HG02642 (cell line): ENCODE results near the gene PCSK1N.
"Not testable (repeated sequence)": the region's sequence is repeated elsewhere in the genome, so short reads cannot be mapped to it uniquely, and the experiment has no call there.

Experiments
- ATAC-seq: cut with Tn5 transposase; IDR thresholded peaks from one replicate; pipeline ENCODE4 v1.9.1; 2021; ENCODE audit warnings: mild to moderate bottlenecking; ENCODE audit not compliant: unreplicated experiment, poor library complexity

Gene PCSK1N, protein sequence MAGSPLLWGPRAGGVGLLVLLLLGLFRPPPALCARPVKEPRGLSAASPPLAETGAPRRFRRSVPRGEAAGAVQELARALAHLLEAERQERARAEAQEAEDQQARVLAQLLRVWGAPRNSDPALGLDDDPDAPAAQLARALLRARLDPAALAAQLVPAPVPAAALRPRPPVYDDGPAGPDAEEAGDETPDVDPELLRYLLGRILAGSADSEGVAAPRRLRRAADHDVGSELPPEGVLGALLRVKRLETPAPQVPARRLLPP

DNA sequence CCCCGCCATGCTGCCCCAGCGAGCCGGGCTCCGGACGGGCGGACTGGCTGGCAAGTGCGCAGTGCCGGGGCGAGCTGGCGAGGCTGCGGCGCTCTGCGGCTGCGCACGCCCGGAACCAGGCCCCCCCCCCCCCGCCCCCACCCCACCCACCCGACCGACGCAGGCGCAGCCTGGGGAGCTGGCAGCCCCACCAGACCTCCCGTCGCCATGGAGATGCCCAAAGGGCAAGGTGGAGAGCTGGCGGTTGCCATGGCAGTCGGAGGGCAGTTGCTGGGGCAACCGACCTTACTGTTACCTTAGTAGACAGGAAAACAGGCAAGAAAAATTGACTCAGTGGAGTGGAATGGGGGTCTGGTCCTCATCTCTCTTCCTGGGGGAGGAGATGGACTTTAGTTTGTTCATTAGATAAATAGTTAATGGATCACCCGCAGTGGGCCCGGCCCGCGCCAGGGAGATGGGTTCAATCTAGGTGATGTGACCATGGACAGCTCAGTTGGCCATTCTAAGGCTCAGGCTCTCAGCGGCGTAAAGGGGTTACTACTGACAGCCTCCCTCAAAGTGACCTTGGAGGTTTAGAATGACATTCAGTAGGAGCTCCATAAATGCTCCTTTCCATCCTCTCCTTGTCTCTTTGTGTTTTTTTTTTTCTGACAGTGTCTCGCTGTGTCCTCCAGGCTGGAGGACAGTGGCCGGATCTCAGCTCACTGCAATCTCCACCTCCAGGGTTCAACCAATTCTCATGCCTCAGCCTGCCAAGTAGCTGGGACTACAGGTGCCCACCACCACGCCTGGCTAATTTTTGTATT, at the start of gene PCSK1N:
PCSK1N (minus strand) TSS at position 87 of the 806 bp plus-strand sequence; CDS start at position 9, 78 bp downstream.
- no peak for ATAC-seq

DNA sequence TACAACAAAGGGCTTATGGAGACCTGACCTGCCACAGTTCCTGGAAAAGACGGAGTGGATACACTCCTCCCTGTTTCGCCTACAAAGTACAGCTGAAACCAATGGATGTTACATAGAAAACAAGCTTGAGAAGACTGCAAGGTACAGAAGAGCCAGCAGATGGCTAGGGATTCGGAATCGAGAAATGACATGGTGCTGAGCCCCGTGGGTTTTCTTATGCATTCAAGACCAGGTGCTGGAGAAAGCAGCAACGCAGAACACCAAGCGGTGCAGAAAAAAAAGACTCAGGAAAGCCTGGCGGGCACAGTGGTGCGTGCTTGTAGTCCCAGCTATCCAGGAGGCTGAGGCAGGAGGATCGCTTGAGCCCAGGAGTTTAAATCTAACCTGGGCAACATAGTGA, 48.3 kb upstream of the PCSK1N start:
- no peak for ATAC-seq

DNA sequence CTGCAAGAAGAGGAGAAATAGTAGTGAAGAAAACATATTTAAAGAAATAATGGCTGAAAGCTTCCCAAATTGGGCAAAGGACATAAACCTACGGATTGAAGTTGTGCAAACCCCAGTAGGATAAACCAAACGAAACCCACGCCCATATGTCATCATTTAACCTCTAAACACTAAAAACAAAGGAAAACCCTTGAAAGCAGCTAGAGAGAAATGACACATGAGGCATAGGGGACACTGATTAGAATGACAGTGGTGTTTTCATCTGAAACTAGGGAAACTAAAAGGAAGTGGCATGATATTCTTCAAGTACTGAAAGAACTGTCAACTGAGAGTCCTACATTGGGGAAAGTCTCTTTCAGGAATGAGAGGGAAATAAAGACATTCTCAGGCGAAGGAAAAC, 41.5 kb upstream of the PCSK1N start:
- ATAC-seq, result not testable (repeated sequence)

DNA sequence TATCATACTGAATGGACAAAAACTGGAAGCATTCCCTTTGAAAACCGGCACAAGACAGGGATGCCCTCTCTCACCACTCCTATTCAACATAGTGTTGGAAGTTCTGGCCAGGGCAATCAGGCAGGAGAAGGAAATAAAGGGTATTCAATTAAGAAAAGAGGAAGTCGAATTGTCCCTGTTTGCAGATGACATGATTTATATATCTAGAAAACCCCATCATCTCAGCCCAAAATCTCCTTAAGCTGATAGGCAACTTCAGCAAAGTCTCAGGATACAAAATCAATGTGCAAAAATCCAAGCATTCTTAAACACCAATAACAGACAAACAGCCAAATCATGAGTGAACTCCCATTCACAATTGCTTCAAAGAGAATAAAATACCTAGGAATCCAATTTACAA, 36.6 kb upstream of the PCSK1N start:
- not testable (repeated sequence) for ATAC-seq

DNA sequence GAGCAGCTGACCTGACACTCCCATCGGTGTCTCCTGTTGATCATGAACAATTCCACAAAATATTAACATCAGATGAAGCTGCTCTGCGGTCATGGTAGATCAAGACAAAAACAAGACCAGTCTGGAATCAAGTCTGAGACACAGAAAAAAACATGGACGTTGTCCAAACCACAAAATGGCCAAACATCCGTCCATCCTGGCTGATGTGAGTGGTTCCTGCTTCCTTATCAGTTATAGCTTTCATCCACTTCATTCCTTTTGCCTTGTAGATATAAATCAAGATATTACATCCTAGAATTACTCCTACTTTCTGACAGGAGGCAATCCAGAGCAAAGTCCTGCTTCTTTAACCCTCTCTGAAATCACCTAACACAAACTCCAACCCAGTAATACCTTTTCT, 28.8 kb upstream of the PCSK1N start:
- no peak for ATAC-seq

DNA sequence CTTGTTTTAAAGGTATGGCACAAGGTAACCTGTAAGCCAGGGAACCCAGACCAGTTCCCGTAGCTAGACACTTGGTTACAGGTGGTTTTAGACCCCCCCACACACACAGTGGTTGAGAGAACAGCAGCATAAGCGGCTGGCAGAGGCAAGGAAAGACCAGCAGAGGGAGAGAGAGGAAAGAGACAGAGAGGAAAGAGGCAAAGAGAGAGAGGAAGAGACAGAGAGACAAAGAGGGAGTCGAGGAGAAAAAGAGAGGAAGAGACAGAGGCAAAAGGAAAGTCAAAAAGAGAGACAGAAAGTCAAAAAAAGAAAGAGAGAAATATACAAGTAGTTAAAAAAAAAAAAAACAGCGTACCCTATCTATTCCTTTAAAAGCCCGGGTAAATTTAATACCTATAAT, 19.5 kb upstream of the PCSK1N start:
- no peak for ATAC-seq

DNA sequence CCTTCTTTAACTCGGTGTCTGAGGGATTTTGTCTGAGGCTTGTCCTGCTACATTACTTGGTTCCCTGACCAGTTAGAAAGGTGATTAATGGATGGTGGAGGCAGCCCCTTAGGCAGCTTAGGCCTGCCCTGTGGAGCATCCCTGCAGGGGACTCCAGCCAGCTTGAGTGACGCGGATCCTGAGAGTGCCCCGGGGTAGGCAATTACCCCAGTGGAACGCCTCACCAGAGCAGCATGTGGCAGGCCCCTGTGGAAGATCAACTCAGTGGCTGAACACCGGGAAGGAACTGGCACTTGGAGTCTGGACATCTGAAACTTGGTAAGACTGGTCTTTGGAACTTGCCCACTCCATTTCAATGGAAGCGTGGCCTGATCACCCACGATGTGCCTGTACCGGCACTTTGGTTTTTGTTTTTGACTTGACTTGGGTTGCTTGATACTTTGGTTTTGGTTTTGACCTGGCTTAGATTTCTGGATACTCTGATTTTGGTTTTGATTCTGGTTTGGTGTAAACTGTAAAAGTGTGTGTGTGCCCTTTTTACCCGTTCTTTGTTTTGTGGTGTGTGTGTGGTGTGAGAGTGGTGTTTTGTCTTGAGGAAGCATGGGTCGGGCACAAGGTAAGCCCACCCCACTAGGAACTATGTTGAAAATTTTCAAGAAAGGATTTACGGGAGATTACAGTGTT, 18.9 kb upstream of the PCSK1N start:
- ATAC-seq, result not testable (repeated sequence)

DNA sequence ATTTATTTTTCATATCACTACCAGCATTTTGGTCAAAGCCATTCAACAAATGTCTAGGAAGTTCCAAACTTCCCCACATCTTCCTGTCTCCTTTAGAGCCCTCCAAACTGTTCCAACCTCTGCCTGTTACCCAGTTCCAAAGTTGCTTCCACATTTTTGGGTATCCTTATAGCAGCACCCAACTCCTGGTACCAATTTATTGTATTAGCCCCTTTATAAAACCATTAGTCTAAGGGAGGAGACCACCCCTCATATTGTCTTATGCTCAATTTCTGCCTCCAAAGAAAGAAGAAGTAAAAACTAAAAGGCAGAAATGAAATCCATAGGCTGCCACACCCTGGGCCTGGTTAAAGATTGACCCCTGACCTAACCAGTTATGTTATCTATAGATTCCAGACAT, 18.1 kb upstream of the PCSK1N start:
- not testable (repeated sequence) for ATAC-seq

DNA sequence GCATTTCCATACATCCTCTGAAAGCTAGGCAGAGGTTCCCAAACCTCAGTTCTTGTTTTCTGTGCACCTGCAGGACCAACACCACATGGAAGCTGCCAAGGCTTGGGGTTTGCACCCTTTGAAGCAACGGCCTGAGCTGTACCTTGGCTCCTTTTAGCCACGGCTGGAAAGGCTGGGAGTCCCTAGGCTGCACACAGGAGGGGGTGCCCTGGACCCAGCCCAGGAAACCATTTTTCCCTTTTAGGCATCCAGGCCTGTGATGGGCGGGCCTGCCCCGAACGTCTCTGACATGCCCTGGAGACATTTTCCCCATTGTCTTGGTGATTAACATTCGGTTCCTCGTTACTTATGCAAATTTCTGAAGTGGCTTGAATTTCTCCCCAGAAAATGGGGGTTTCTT, 17.4 kb upstream of the PCSK1N start:
- ATAC-seq, result no peak

DNA sequence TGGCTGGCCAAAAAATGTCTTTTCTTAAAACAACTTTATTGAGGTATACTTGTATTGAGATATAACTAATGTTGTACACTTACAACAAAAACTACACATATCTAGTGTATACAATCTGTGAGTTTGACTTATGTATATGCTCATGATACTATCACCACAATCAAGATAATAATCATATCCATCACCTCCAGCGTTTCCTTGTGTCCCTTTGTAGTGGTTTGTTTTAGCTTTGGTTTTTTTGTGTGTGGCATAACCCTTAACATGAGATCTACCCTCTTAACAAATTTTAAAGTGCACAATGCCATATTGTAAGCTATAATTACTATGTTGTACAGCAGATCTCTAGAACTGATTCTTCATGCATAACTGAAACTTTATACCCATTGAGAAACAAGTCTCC, 13.4 kb upstream of the PCSK1N start:
- ATAC-seq, result no peak

DNA sequence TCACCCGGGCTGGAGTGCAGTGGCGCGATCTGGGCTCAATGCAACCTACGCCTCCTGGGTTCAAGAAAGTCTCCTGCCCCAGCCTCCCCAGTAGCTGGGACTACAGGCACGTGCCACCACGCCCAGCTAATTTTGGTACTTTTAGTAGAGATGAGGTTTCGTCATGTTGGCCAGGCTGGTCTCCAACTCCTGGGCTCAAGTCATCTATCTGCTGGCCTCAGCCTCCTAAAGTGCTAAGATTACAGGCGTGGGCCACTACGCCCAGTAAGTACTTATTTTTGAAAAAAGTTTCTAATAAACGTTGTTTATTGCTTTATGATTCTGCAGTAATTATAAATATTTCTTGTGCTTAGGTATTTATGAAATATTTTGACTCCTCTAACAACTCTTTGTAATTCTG, 4.3 kb upstream of the PCSK1N start:
- ATAC-seq, result no peak

DNA sequence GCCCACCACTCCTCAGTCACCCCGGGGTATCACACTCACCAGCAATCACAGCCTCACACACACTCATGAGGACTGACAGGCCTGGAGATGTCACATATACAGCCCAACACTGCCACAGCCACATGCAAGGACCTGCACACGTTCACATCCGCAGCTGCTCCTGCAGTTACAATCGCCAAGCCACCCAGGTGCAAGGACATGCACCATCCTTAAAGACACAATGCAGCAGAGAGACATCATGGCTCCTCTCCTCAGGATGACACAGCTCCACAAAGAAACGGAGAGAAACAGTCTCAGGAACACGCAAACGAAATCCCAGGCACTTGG, 1.1 kb downstream of the PCSK1N start:
- ATAC-seq, result no peak

DNA sequence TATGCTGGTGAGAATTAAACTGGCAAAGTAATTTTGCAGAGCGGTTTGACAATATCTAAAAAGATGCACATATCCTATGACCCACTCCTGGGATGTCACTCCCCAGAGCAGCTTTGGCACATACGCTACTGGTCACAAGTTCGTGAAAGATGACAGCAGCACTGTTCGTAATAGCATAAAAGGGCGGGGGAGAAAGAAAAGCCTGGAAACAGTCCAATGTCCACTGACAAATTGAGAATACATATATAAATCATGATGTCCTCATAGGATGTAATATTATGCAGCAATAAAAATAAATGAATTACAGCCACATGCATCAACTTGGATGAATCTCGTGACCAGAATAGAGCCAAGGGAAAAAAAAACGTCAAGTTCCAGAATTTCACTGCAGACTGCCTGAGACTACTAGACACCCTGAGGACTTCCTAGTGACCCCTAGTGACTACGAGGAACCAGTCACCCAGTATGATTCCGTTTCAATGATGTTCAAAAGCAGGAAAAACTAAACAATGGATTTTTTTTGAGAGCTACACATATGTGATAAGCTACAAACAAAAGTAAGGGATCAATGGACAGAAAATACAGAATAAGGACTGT, 1.8 kb downstream of the PCSK1N start:
- ATAC-seq, result no peak

DNA sequence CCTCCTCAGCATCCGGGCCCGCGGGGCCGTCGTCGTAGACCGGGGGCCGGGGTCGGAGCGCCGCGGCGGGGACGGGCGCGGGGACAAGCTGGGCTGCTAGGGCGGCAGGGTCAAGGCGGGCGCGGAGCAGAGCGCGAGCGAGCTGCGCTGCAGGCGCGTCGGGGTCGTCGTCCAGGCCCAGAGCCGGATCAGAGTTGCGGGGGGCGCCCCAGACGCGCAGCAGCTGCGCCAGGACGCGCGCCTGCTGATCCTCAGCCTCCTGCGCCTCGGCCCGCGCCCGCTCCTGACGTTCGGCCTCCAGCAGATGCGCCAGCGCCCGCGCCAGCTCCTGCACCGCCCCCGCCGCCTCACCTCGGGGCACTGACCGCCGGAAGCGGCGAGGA, 3.5 kb downstream of the PCSK1N start:
- ATAC-seq, result no peak

DNA sequence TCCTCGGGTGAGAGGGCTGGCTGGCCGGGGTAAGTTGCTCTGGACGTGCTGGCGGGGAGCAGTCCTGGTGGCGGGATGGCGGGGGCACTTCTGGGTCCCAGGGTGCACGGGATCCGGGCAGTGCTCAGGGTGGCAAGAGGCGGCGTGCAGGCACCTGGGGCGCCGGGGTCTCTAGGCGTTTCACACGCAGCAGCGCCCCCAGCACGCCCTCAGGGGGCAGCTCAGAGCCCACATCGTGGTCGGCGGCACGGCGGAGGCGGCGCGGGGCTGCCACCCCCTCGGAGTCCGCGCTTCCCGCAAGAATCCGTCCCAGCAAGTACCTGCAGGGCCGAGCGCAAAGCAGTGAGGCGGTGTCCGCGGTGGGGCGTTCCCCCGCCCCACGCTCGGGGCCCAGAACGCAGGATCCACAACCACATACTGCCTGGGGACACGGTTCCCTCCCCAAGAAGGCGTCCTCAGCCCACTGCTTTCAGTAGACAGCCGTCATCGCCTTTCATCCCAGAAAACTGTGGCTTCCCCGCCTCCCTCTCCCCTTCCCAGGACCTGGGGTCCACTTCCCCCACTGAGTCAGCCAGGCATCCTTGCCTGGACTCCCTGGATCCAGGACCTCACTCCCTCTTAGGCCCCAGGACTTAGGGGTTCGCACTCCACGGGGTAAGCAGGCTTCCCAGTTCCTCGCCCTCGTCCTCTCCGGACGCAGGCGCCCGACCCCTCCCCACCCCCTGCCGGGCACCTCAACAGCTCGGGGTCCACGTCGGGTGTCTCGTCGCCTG, 4.1 kb downstream of the PCSK1N start:
- no peak for ATAC-seq

DNA sequence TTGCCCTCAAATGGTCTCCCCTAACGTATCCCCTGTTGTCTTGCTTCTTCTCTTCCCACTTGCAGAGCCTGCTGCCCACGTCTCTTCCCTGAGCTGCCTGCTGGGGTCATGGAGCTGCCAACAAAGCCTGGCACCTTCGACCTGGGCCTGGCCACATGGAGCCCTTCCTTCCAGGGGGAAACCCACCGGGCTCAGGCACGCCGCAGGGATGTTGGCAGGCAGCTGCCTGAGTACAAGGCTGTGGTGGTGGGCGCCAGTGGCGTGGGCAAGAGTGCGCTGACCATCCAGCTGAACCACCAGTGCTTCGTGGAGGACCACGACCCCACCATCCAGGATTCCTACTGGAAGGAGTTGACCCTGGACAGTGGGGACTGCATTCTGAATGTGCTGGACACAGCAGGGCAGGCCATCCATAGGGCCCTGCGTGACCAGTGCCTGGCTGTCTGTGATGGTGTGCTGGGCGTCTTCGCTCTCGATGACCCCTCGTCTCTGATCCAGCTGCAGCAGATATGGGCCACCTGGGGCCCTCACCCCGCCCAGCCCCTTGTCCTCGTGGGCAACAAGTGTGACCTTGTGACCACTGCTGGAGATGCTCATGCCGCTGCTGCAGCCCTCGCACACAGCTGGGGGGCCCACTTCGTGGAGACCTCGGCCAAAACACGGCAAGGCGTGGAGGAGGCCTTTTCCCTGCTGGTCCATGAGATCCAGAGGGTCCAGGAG, 6.2 kb downstream of the PCSK1N start:
- ATAC-seq, result no peak

DNA sequence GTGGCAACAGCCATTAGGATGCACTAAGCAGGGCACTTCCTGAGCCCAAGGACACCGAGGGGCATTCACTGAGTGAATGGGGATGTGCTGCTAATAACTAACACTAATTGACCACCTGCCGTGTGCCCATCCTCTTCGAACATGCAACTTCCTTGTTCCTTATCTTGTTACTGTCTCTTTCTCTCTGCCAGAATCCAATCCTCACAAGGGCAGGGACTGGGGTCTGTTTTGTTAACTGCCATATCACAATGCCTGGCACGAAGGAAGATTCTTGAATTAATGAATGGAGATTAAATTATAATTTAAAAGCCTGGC, 7.8 kb downstream of the PCSK1N start:
- ATAC-seq, result no peak

DNA sequence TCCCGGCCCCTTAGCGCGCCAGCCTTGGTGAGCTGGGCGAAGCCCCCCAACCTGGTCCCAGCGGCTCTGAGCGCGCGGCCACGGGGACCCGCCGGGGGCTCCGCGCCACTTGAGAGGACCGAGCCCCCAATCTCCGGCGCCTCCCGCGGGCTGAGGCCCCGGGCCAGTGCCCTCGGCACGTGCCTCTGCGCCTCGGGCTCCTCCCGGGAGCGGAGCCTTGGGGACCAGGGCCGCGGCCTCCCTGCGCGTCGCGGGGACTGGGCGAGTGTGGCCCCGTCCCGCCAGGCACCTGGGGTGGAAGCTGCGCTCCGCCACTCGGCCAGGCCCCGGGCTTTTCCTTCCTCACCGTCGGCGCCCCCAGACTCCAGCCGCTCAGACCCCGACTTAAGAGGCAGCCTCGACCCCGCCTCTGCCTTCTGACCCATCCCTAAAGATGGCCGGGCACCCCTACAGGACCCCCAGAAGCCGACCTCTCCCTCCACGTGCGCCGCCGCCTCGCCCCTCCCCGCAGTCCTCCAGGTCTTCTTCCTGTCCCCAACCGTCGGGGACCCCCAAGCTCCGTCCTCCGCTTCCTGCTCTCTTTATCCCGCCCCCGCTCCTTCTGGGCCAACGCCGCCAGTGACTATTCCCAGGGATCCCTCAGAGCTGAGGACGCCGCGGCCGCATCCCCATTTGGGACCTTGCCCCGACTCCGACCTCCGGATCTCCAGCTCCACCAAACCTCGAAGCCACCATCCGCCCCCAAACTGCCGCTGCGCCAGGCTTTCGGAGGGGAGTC, 8.3 kb downstream of the PCSK1N start:
- ATAC-seq, result no peak
